Measurements from ENCODE around the gene ASF1A. TPM values are rescaled to one million over a fixed set of nuclear protein-coding genes. Genes with fewer than 3 reads are reported as not detected.

The ASF1A gene
- polyA plus RNA-seq, 1 donor from 2014 or later: 65.6 TPM

GRCh38 chr6:118908441-118908840, 14.5 kb downstream of the ASF1A start:
- no peak for TF ChIP-seq RAD21 (conservative IDR thresholded peaks at IDR 0.05)
- H4K20me1 ChIP-seq (ENCODE audit: insufficient read depth): no peaks in the 10 kb centered on the region

GRCh38 chr6:118912646-118913045, 18.7 kb downstream of the ASF1A start:
- Histone ChIP-seq H3K9me2 (ENCODE audit: insufficient read depth, low read length) (no peaks in the 10 kb centered on the region), H3K9me3 (ENCODE audit: low read length) (no peaks in the 10 kb centered on the region), H3K79me2 (replicated peaks; ENCODE audit: insufficient read depth, low read length) (no peaks in the 10 kb centered on the region), H3K36me3 (ENCODE audit: insufficient read depth, low read length) (peaks cover 10% of the 10 kb centered on the region), H4K20me1 (ENCODE audit: insufficient read depth) (no peaks in the 10 kb centered on the region), H3K27me3 (ENCODE audit: insufficient read depth, low read depth, low read length) (no peaks in the 10 kb centered on the region), H3F3A (ENCODE audit: insufficient read depth, low read length, poor library complexity, severe bottlenecking) (no peaks in the 10 kb centered on the region), H3K4me3 (ENCODE audit: low read length) (no peak overlapping the region), H3K27ac (ENCODE audit: low read length) (no peak overlapping the region), H3K4me2 (ENCODE audit: low read length) (no peak overlapping the region), H3K9ac (ENCODE audit: low read length) (no peak overlapping the region), H2AFZ (ENCODE audit: low read depth, low read length) (no peak overlapping the region)
- no peak for TF ChIP-seq RAD21 (conservative IDR thresholded peaks at IDR 0.05)
- TF ChIP-seq, protein P1, sequence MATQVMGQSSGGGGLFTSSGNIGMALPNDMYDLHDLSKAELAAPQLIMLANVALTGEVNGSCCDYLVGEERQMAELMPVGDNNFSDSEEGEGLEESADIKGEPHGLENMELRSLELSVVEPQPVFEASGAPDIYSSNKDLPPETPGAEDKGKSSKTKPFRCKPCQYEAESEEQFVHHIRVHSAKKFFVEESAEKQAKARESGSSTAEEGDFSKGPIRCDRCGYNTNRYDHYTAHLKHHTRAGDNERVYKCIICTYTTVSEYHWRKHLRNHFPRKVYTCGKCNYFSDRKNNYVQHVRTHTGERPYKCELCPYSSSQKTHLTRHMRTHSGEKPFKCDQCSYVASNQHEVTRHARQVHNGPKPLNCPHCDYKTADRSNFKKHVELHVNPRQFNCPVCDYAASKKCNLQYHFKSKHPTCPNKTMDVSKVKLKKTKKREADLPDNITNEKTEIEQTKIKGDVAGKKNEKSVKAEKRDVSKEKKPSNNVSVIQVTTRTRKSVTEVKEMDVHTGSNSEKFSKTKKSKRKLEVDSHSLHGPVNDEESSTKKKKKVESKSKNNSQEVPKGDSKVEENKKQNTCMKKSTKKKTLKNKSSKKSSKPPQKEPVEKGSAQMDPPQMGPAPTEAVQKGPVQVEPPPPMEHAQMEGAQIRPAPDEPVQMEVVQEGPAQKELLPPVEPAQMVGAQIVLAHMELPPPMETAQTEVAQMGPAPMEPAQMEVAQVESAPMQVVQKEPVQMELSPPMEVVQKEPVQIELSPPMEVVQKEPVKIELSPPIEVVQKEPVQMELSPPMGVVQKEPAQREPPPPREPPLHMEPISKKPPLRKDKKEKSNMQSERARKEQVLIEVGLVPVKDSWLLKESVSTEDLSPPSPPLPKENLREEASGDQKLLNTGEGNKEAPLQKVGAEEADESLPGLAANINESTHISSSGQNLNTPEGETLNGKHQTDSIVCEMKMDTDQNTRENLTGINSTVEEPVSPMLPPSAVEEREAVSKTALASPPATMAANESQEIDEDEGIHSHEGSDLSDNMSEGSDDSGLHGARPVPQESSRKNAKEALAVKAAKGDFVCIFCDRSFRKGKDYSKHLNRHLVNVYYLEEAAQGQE (IDR thresholded peaks at IDR 0.05; ENCODE audit: borderline replicate concordance): no peak
- no peak for TF ChIP-seq POLR2AphosphoS5 (IDR thresholded peaks at IDR 0.05)
- TF ChIP-seq, protein P2, sequence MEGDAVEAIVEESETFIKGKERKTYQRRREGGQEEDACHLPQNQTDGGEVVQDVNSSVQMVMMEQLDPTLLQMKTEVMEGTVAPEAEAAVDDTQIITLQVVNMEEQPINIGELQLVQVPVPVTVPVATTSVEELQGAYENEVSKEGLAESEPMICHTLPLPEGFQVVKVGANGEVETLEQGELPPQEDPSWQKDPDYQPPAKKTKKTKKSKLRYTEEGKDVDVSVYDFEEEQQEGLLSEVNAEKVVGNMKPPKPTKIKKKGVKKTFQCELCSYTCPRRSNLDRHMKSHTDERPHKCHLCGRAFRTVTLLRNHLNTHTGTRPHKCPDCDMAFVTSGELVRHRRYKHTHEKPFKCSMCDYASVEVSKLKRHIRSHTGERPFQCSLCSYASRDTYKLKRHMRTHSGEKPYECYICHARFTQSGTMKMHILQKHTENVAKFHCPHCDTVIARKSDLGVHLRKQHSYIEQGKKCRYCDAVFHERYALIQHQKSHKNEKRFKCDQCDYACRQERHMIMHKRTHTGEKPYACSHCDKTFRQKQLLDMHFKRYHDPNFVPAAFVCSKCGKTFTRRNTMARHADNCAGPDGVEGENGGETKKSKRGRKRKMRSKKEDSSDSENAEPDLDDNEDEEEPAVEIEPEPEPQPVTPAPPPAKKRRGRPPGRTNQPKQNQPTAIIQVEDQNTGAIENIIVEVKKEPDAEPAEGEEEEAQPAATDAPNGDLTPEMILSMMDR (IDR thresholded peaks at IDR 0.05; ENCODE audit: poor library complexity, severe bottlenecking): no peak

More at GRCh38 chr6:118908441-118908840, 14.5 kb downstream of the ASF1A start:
- Histone ChIP-seq H2AFZ (ENCODE audit: low read depth, low read length) (no peak overlapping the region), H3K79me2 (replicated peaks; ENCODE audit: insufficient read depth, low read length) (no peaks in the 10 kb centered on the region), H3K27ac (ENCODE audit: low read length) (no peak overlapping the region), H3K27me3 (ENCODE audit: insufficient read depth, low read depth, low read length) (no peaks in the 10 kb centered on the region), H3K9ac (ENCODE audit: low read length) (no peak overlapping the region), H3K4me2 (ENCODE audit: low read length) (no peak overlapping the region), H3K36me3 (ENCODE audit: insufficient read depth, low read length) (peaks cover 23% of the 10 kb centered on the region), H3F3A (ENCODE audit: insufficient read depth, low read length, poor library complexity, severe bottlenecking) (no peaks in the 10 kb centered on the region), H3K9me2 (ENCODE audit: insufficient read depth, low read length) (no peaks in the 10 kb centered on the region), H3K4me3 (ENCODE audit: low read length) (no peak overlapping the region), H3K9me3 (ENCODE audit: low read length) (no peaks in the 10 kb centered on the region)

DNA sequence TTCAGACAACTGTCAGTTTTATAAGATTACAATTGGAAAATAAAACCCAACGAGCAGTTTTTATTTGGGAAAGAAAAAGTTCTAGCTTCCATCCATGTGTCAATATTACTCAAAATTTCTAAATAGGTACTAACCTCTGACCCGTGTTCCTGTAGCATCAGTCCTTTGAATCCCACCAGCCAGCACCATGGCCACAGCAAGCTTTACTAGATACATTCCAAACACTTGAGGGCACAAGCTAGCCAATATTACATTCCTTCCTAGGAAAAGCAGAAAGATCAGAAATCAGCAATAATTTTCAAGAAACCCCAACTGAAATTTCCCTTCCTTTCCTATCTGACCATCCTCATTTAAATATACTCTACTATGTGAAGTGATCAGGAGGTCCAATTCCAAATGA, 19.2 kb downstream of the ASF1A start:
- peaks cover 10% of the 10 kb centered on the region for H3K36me3 ChIP-seq (ENCODE audit: insufficient read depth, low read length)
- no peak for TF ChIP-seq EZH2 (IDR thresholded peaks at IDR 0.05; ENCODE audit: borderline replicate concordance, insufficient read depth, low read length, poor library complexity, severe bottlenecking)
- TF ChIP-seq, protein P1 (IDR thresholded peaks at IDR 0.05; ENCODE audit: borderline replicate concordance): no peak
- H3K9me3 ChIP-seq (ENCODE audit: low read length): no peaks in the 10 kb centered on the region
- H3K27me3 ChIP-seq (ENCODE audit: insufficient read depth, low read depth, low read length): no peaks in the 10 kb centered on the region
- no peaks in the 10 kb centered on the region for H3F3A ChIP-seq (ENCODE audit: insufficient read depth, low read length, poor library complexity, severe bottlenecking)
- H3K9me2 ChIP-seq (ENCODE audit: insufficient read depth, low read length): no peaks in the 10 kb centered on the region
- no peak overlapping the region for H3K27ac ChIP-seq (ENCODE audit: low read length)
- H3K9ac ChIP-seq (ENCODE audit: low read length): no peak overlapping the region
- H3K4me2 ChIP-seq (ENCODE audit: low read length): no peak overlapping the region
- no peaks in the 10 kb centered on the region for H3K79me2 ChIP-seq (replicated peaks; ENCODE audit: insufficient read depth, low read length)
- no peaks in the 10 kb centered on the region for H4K20me1 ChIP-seq (ENCODE audit: insufficient read depth)
- H3K4me3 ChIP-seq (ENCODE audit: low read length): no peak overlapping the region
- H2AFZ ChIP-seq (ENCODE audit: low read depth, low read length): no peak overlapping the region
